Upper lobe of left lung (tissue), 6 donors: Measurements from ENCODE around the gene ZNF177. TPM values are rescaled to one million over a fixed set of nuclear protein-coding genes. Genes with fewer than 3 reads are reported as not detected.

ENCODE experiments used
- ATAC-seq, 2 donors: fragments of 200-7000 bp; cut with Tn5 transposase; one replicate each; pipeline ENCODE4 v1.9.1; 2022; ENCODE audit warnings: mild to moderate bottlenecking in 2 of 2, moderate library complexity in 2 of 2; ENCODE audit not compliant: low FRiP score in 2 of 2
- DNase-seq, 2 donors: peaks; one replicate each; pipeline ENCODE4 v3.0.0-alpha.2; 2019 to 2020
- H3K27ac ChIP-seq, 4 donors: fragments of 200-600 bp; sonication (generic); one replicate each; pipeline ENCODE4 v1.5.1; 2016 to 2019
- H3K27me3 ChIP-seq, 4 donors: fragments of 200-600 bp; sonication (generic); one replicate each; pipeline ENCODE4 v1.5.1; 2017 to 2019
- H3K36me3 ChIP-seq, 4 donors: fragments of 200-600 bp; sonication (generic); one replicate each; pipeline ENCODE4 v1.5.1; 2016 to 2019
- H3K4me1 ChIP-seq, 4 donors: fragments of 200-600 bp; sonication (generic); one replicate each; pipeline ENCODE4 v1.5.1; 2018 to 2019
- H3K4me3 ChIP-seq, 4 donors: fragments of 200-600 bp; sonication (generic); one replicate each; pipeline ENCODE4 v1.5.1; 2017 to 2019; ENCODE audit warnings: mild to moderate bottlenecking in 2 of 4, moderate library complexity in 1 of 4
- H3K9me3 ChIP-seq, 4 donors: fragments of 200-600 bp; sonication (generic); one replicate each; pipeline ENCODE4 v1.5.1; 2018 to 2019
- EP300 ChIP-seq, 4 donors: sonication (generic); formaldehyde crosslinking; IDR thresholded peaks; one replicate each; pipeline ENCODE4 v1.5.1; 2017; ENCODE audit warnings: antibody characterized with exemption in 4 of 4, control low read depth in 2 of 4
- POLR2A ChIP-seq, 4 donors: fragments of 450-650 bp; IDR thresholded peaks; one replicate each; pipeline ENCODE4 v1.5.1; 2016 to 2017; ENCODE audit warnings: antibody characterized with exemption in 4 of 4, mild to moderate bottlenecking in 2 of 4
- POLR2AphosphoS5 ChIP-seq, 2 donors: sonication (generic); formaldehyde crosslinking; IDR thresholded peaks; one replicate each; pipeline ENCODE4 v1.5.1; 2017; ENCODE audit warnings: antibody characterized with exemption in 2 of 2
- WGBS, 2 donors: methylation state at CpG; one replicate each; pipeline ENCODE4 v1.1.5; 2017 to 2018; 5-methylcytosine and 5-hydroxymethylcytosine counted together
- total RNA-seq, 6 donors: library from RNA; depleted of rRNA in 4 of 6; stranded (reverse); fragments of >200 nt in 4 of 6; gene quantifications; one replicate each; pipeline versions ENCODE4 v1.1.0 to v1.2.1, GENCODE V29; 2016 to 2021
- TF ChIP-seq, protein P1 (sequence below), 6 experiments: fragments of 450-650 bp in 4 of 6; fragments of 200-600 bp in 2 of 6; sonication (generic) in 2 of 6; IDR thresholded peaks; one replicate each; pipeline ENCODE4 v1.5.1; 2016 to 2019; ENCODE audit warnings: antibody characterized with exemption in 6 of 6
- donor health status: DM: no; HTN: no; CAD: no; lungs with moderate emphysema.
- donor health status: DM: no; HTN: yes; CAD: no; lungs with severe emphysema.

ZNF177 gene
- total RNA-seq, 6 donors from 2014 or later, result 1.1 to 19.9 (median 1.4) TPM

DNA sequence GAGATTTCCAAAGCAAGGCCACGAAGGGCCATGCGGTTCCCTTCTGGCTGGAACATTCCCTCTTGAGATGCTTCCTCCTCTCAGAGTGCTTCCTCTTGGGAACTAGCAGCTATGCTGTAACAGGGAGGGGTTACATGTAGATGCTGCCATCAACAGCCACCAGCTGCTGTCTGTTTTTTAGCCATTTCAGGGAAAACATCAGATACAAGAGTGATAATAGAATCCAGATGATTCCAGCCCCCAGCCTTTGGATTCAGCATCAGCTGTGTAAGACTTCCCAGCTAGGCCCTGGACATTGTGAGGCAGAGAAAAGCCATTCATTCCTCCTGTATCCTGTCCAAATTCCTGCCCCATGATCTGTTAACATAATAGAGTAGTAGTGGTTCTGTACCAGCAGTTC, 8.2 kb upstream of the ZNF177 start:
- ATAC-seq, result no peak
- H3K4me1 ChIP-seq, result no peaks in the 10 kb centered on the region
- 91 to 97% methylated on average over 2 of the region's 2 CpGs for WGBS, 2 donors
- TF ChIP-seq POLR2AphosphoS5 (IDR thresholded peaks at IDR 0.05) (no peak), EP300 (IDR thresholded peaks at IDR 0.05) (no peak)
- H3K27ac ChIP-seq, result no peak overlapping the region
- no peaks in the 10 kb centered on the region for H3K27me3 ChIP-seq
- DNase-seq, result no peak
- H3K4me3 ChIP-seq, result no peak overlapping the region
- H3K9me3 ChIP-seq, result peaks cover 41 to 97% (median 93%) of the 10 kb centered on the region in 4 donors
- peaks cover 0 to 20% (median 4%) of the 10 kb centered on the region in 4 donors for H3K36me3 ChIP-seq

DNA sequence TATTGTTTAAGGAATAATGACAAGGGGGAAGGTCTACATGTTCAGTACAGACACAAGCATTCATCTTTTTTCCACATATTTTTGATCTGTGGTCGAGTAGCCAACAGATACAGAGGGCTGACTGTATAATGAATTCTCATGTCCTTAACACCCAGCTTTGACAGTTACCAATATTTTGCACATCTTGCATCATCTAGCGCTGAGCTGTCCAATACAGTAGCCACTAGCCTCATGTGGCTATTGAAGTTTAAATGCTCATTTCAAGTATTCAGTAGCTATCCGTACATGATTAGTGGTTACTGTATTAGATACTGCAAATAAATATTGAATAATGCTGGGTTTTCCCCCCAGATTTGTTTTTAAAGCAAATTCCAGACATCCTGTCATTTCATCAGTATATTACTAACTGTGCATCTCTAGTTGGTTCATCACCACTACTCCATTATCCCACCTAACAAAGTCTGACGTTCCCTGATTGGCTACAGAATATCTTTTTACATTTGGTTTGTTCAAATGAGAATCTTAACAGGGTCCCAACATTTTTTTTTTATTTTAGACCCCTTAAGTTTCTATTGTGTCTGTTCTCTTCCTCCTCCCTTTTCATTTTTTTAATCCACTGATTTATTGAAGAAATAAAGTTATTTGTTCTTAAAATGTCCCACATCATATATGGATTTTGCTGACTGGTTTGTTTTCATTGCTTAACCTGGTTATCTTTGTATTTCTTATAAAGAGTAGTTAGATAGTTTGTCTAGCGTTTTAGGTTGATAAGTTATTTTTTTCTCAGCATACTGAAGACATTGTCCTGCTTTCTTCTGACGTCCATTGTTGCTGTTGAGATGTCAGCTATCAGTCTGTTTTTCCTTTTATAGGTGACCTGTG, 8.2 kb downstream of the ZNF177 start:
- TF ChIP-seq POLR2AphosphoS5 (IDR thresholded peaks at IDR 0.05) (no peak), POLR2A (IDR thresholded peaks at IDR 0.05) (no peak), EP300 (IDR thresholded peaks at IDR 0.05) (no peak)
- TF ChIP-seq, protein P1, sequence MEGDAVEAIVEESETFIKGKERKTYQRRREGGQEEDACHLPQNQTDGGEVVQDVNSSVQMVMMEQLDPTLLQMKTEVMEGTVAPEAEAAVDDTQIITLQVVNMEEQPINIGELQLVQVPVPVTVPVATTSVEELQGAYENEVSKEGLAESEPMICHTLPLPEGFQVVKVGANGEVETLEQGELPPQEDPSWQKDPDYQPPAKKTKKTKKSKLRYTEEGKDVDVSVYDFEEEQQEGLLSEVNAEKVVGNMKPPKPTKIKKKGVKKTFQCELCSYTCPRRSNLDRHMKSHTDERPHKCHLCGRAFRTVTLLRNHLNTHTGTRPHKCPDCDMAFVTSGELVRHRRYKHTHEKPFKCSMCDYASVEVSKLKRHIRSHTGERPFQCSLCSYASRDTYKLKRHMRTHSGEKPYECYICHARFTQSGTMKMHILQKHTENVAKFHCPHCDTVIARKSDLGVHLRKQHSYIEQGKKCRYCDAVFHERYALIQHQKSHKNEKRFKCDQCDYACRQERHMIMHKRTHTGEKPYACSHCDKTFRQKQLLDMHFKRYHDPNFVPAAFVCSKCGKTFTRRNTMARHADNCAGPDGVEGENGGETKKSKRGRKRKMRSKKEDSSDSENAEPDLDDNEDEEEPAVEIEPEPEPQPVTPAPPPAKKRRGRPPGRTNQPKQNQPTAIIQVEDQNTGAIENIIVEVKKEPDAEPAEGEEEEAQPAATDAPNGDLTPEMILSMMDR (IDR thresholded peaks at IDR 0.05), result no peak
- Histone ChIP-seq H3K36me3 (peaks cover 0 to 11% (median 4%) of the 10 kb centered on the region in 4 donors), H3K9me3 (peaks cover 64 to 90% (median 79%) of the 10 kb centered on the region in 4 donors), H3K27me3 (no peaks in the 10 kb centered on the region), H3K4me1 (no peaks in the 10 kb centered on the region), H3K27ac (no peak overlapping the region), H3K4me3 (no peak overlapping the region)
- ATAC-seq (no peak), DNase-seq (no peak)
- WGBS, 2 donors, result 91 to 94% methylated on average over 6 of the region's 6 CpGs

DNA sequence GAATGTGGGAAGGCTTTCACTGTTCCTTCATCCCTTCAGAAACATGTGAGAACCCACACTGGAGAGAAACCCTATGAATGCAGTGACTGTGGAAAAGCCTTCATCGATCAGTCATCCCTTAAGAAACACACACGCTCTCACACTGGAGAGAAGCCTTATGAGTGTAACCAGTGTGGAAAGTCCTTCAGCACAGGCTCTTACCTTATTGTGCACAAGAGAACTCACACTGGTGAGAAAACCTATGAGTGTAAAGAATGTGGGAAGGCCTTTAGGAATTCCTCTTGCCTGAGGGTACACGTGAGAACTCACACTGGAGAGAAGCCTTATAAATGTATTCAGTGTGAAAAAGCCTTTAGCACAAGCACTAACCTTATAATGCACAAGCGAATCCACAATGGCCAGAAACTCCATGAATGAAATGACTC, 18.6 kb downstream of the ZNF177 start:
- peaks cover 15 to 95% (median 75%) of the 10 kb centered on the region in 4 donors for H3K36me3 ChIP-seq
- peaks cover 88 to 100% (median 98%) of the 10 kb centered on the region in 4 donors for H3K9me3 ChIP-seq
- no peak for ATAC-seq
- TF ChIP-seq, protein P1 (IDR thresholded peaks at IDR 0.05), result no peak
- TF ChIP-seq POLR2A (IDR thresholded peaks at IDR 0.05) (no peak), EP300 (IDR thresholded peaks at IDR 0.05) (no peak), POLR2AphosphoS5 (IDR thresholded peaks at IDR 0.05) (no peak)
- H3K4me1 ChIP-seq, result no peaks in the 10 kb centered on the region
- H3K4me3 ChIP-seq, result no peak overlapping the region
- H3K27ac ChIP-seq, result no peak overlapping the region
- 69 to 89% methylated on average over 4 of the region's 4 CpGs for WGBS, 2 donors
- no peaks in the 10 kb centered on the region for H3K27me3 ChIP-seq
- no peak for DNase-seq

DNA sequence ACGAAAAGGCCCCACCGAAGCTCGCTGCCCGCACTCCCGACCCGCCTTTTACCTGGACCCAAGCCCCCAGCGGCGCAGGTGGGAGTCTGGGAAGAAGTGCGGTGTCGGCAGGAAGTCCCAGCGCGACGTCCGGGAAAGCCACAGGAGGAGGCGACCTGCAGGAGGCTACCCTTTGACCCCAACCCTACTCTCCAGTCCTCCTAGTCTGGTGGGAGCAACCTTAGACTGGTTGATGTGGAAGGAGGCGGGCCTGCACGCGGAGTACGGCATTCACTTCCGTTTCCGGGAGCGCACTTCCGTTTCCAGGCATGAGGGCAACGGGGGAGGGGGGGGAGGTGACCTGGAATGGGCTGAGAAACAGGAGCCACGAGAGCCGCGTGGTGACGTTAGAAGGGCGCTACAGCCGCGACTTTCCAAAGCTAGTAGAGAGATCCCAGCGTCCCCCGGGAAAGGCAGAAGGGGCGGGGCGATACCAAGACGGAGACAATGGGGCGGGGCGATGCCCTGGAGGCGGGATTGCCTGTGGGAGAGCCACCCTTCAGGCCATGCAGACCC, 44.1 kb downstream of the ZNF177 start:
- TF ChIP-seq EP300 (IDR thresholded peaks at IDR 0.05), result no peak
- TF ChIP-seq, protein P1 (IDR thresholded peaks at IDR 0.05), result no peak
- TF ChIP-seq POLR2AphosphoS5 (IDR thresholded peaks at IDR 0.05), result no peak
- no peak for TF ChIP-seq POLR2A (IDR thresholded peaks at IDR 0.05)
- Histone ChIP-seq H3K36me3 (no peaks in the 10 kb centered on the region), H3K4me3 (peak overlapping the region; percentile 19 to 56 (median 44)), H3K9me3 (peaks cover 29 to 82% (median 81%) of the 10 kb centered on the region in 4 donors), H3K27me3 (no peaks in the 10 kb centered on the region), H3K4me1 (peaks cover 0 to 10% (median 1%) of the 10 kb centered on the region in 4 donors), H3K27ac (no peak overlapping the region)
- DNase-seq (peak; percentile 33 to 52), ATAC-seq (peak; percentile 61)
- 2 to 4% methylated on average over 39 of the region's 39 CpGs for whole genome bisulfite sequencing, 2 donors

DNA sequence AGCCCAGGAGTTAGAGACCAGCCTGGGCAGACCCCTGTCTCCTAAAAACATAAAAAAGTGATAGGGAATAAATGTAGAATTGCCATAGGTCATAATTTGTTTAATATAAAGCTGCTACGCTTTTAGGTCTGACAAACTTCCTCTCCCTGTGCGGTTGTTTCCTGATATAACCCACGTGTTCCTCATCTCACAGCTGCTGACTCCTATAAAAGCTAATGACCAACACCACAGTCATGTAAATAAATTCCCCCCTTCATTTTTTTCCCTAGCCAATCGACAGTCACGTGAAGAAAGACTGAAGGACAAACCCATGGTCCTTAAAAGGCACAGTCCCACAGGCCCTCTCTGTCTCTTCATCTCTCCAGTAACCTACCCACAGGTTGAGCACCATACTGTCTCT, 45.0 kb downstream of the ZNF177 start:
- WGBS, 2 donors, result 72 to 73% methylated on average over 5 of the region's 5 CpGs
- Histone ChIP-seq H3K9me3 (peaks cover 39 to 91% (median 90%) of the 10 kb centered on the region in 4 donors), H3K27ac (no peak overlapping the region), H3K27me3 (no peaks in the 10 kb centered on the region), H3K4me3 (no peak overlapping the region), H3K36me3 (peaks cover 0 to 6% (median 5%) of the 10 kb centered on the region in 4 donors), H3K4me1 (peaks cover 0 to 10% (median 1%) of the 10 kb centered on the region in 4 donors)
- TF ChIP-seq POLR2AphosphoS5 (IDR thresholded peaks at IDR 0.05), result no peak
- no peak for TF ChIP-seq POLR2A (IDR thresholded peaks at IDR 0.05)
- no peak for TF ChIP-seq EP300 (IDR thresholded peaks at IDR 0.05)
- TF ChIP-seq, protein P1 (IDR thresholded peaks at IDR 0.05), result no peak
- no peak for DNase-seq
- ATAC-seq, result no peak
